Aorta (tissue), 5 donors: ENCODE measurements around the gene LEMD2. TPM values are rescaled to one million over a fixed set of nuclear protein-coding genes. Genes with fewer than 3 reads are reported as not detected.

ENCODE experiments used
- ATAC-seq: fragments of 200-7000 bp; cut with Tn5 transposase; one replicate; pipeline ENCODE4 v1.9.1; 2022; ENCODE audit warnings: moderate library complexity; ENCODE audit not compliant: low FRiP score
- DNase-seq, 2 donors: peaks; one replicate each; pipeline ENCODE4 v3.0.0-alpha.2; 2020
- H3K27ac ChIP-seq, 2 donors: one replicate each; pipeline ENCODE4 v1.5.1; 2013; ENCODE audit warnings: low read length in 2 of 2, mild to moderate bottlenecking in 2 of 2, moderate library complexity in 2 of 2, control low read depth in 1 of 2, inconsistent platforms in 1 of 2, low read depth in 1 of 2
- H3K27me3 ChIP-seq, 2 donors: one replicate each; pipeline ENCODE4 v1.6.1; 2013; ENCODE audit warnings: control low read depth in 1 of 2, low read length in 1 of 2, mild to moderate bottlenecking in 1 of 2, moderate library complexity in 1 of 2; ENCODE audit not compliant: insufficient read depth in 2 of 2, control insufficient read depth in 1 of 2
- H3K36me3 ChIP-seq, 2 donors: one replicate each; pipeline ENCODE4 v1.6.1; 2013; ENCODE audit warnings: control low read depth in 1 of 2, low read length in 1 of 2, mild to moderate bottlenecking in 1 of 2; ENCODE audit not compliant: insufficient read depth in 2 of 2, control insufficient read depth in 1 of 2
- H3K4me1 ChIP-seq, 2 donors: one replicate each; pipeline ENCODE4 v1.6.1; 2013; ENCODE audit warnings: low read length in 2 of 2, control low read depth in 1 of 2, mild to moderate bottlenecking in 1 of 2, moderate library complexity in 1 of 2; ENCODE audit not compliant: insufficient read depth in 2 of 2, control insufficient read depth in 1 of 2
- H3K4me3 ChIP-seq, 2 donors: one replicate each; pipeline ENCODE4 v1.5.1; 2013; ENCODE audit warnings: low read length in 2 of 2, control low read depth in 1 of 2, mild to moderate bottlenecking in 1 of 2
- H3K9me3 ChIP-seq: one replicate; pipeline ENCODE4 v1.6.1; 2013; ENCODE audit warnings: mild to moderate bottlenecking, low read length; ENCODE audit not compliant: control insufficient read depth
- WGBS, 2 donors: extraction: QIAGEN DNeasy Blood & Tissue Kit; methylation state at CpG; one replicate each; pipeline ENCODE4 v1.1.7; 2013; 5-methylcytosine and 5-hydroxymethylcytosine counted together
- intact Hi-C, 2 donors: fragments of 100-400 bp; cut with DNase I; formaldehyde crosslinking; loops; one replicate each; pipeline versions ENCODE4 v1.14.2 to v1.15.0; 2022
- polyA plus RNA-seq, 2 donors: library from polyadenylated mRNA; stranded (reverse); fragments of 200-250 nt; gene quantifications; one replicate each; pipeline ENCODE4 v1.2.3, GENCODE V29; 2013
- total RNA-seq, 2 donors: library from RNA; stranded (reverse); fragmentation: NEBNext Ultra II Directional; extraction: Animal tissue kit (Norgen Biotek cat#: 25700); gene quantifications; one replicate each; pipeline ENCODE4 v1.2.1, GENCODE V29; 2021
- donor health status: healthy with polysubstance abuse.
- donor health status: Bipolar disorder and iron deficiency.
- donor health status: DM: no; HTN: no; CAD: no.
- donor health status: DM: no; HTN: no; CAD: no.
- donor health status: DM: yes; HTN: yes; CAD: no.

The LEMD2 gene
- total and polyA plus RNA-seq, 4 donors, result 19.4 to 85.6 (median 53.2) TPM

- WGBS, 2 donors, result 52 to 56% methylated on average over 15 to 16 of the region's 16 CpGs
- Histone ChIP-seq H3K36me3 (no peaks in the 10 kb centered on the region), H3K27me3 (no peaks in the 10 kb centered on the region), H3K4me3 (no peak overlapping the region), H3K9me3 (peaks cover 1% of the 10 kb centered on the region), H3K4me1 (no peaks in the 10 kb centered on the region), H3K27ac (no peak overlapping the region)
- intact Hi-C loops, result no loop called here
- no peak for ATAC-seq
- peak in 1 of 2 donors; percentile 59 for DNase-seq
These were observed 24.4 kb upstream of the LEMD2 start for GRCh38 chr6:33813246-33813904.

GRCh38 chr6:33812669-33813068, 23.7 kb upstream of the LEMD2 start:
- Histone ChIP-seq H3K27me3 (no peaks in the 10 kb centered on the region), H3K4me3 (no peak overlapping the region), H3K27ac (no peak overlapping the region), H3K4me1 (no peaks in the 10 kb centered on the region), H3K9me3 (peaks cover 1% of the 10 kb centered on the region), H3K36me3 (no peaks in the 10 kb centered on the region)
- DNase-seq, result peak in 1 of 2 donors; percentile 80
- 2 to 4% methylated on average over 11 of the region's 11 CpGs for WGBS, 2 donors
- ATAC-seq, result no peak
- intact Hi-C loops, result no loop called here

GRCh38 chr6:33809594-33809993, 20.7 kb upstream of the LEMD2 start:
- Histone ChIP-seq H3K27ac (no peak overlapping the region), H3K27me3 (no peaks in the 10 kb centered on the region), H3K9me3 (peaks cover 1% of the 10 kb centered on the region), H3K36me3 (no peaks in the 10 kb centered on the region), H3K4me3 (no peak overlapping the region), H3K4me1 (no peaks in the 10 kb centered on the region)
- peak in 1 of 2 donors; percentile 48 for DNase-seq
- 9 to 22% methylated on average over 2 of the region's 2 CpGs for WGBS, 2 donors
- ATAC-seq, result no peak
- intact Hi-C loops, result no loop called here

GRCh38 chr6:33808641-33809180, 19.8 kb upstream of the LEMD2 start:
- H3K27me3 ChIP-seq, result no peaks in the 10 kb centered on the region
- intact Hi-C loops, result no loop called here
- H3K27ac ChIP-seq, result no peak overlapping the region
- H3K4me3 ChIP-seq, result no peak overlapping the region
- DNase-seq (no peak), ATAC-seq (no peak)
- H3K36me3 ChIP-seq, result no peaks in the 10 kb centered on the region
- H3K4me1 ChIP-seq, result no peaks in the 10 kb centered on the region
- peaks cover 1% of the 10 kb centered on the region for H3K9me3 ChIP-seq
- WGBS, 2 donors, result 27 to 31% methylated on average over 8 of the region's 8 CpGs

- H3K27ac ChIP-seq, result no peak overlapping the region
- intact Hi-C loops, result no loop called here
- no peaks in the 10 kb centered on the region for H3K27me3 ChIP-seq
- H3K4me1 ChIP-seq, result no peaks in the 10 kb centered on the region
- H3K9me3 ChIP-seq, result peaks cover 1% of the 10 kb centered on the region
- DNase-seq, result peak in 1 of 2 donors; percentile 12
- no peak overlapping the region for H3K4me3 ChIP-seq
- no peak for ATAC-seq
- H3K36me3 ChIP-seq, result no peaks in the 10 kb centered on the region
- WGBS, 2 donors, result 46 to 53% methylated on average over 6 of the region's 6 CpGs
These were observed 18.7 kb upstream of the LEMD2 start for GRCh38 chr6:33807606-33808005.

GRCh38 chr6:33806841-33807240, 17.9 kb upstream of the LEMD2 start:
- Histone ChIP-seq H3K36me3 (no peaks in the 10 kb centered on the region), H3K27ac (no peak overlapping the region), H3K9me3 (peaks cover 1% of the 10 kb centered on the region), H3K4me1 (no peaks in the 10 kb centered on the region), H3K27me3 (no peaks in the 10 kb centered on the region), H3K4me3 (no peak overlapping the region)
- no peak for ATAC-seq
- 73 to 76% methylated on average over 9 of the region's 9 CpGs for WGBS, 2 donors
- intact Hi-C loops, result no loop called here
- DNase-seq, result peak in 1 of 2 donors; percentile 51

- DNase-seq (no peak), ATAC-seq (no peak)
- Histone ChIP-seq H3K27me3 (no peaks in the 10 kb centered on the region), H3K4me1 (no peaks in the 10 kb centered on the region), H3K9me3 (no peaks in the 10 kb centered on the region), H3K4me3 (no peak within 1 kb of the TSS), H3K27ac (no peak within 1 kb of the TSS), H3K36me3 (no peaks in the 10 kb centered on the region)
- intact Hi-C loops, result no loop called here
- WGBS, 2 donors, result 78 to 81% methylated on average over 14 of the region's 14 CpGs
These were observed 14.7 kb upstream of the LEMD2 start, which contains the start of gene MLN for GRCh38 chr6:33803571-33804053. Gene MLN, minus strand, starts transcription at chr6:33804003. Its CDS starts 2,840 bp downstream, at chr6:33801163.

- Histone ChIP-seq H3K4me1 (no peaks in the 10 kb centered on the region), H3K9me3 (no peaks in the 10 kb centered on the region), H3K27ac (no peak overlapping the region), H3K4me3 (no peak overlapping the region), H3K36me3 (no peaks in the 10 kb centered on the region), H3K27me3 (no peaks in the 10 kb centered on the region)
- 62 to 65% methylated on average over 14 of the region's 14 CpGs for WGBS, 2 donors
- ATAC-seq (no peak), DNase-seq (no peak)
- intact Hi-C loops, result no loop called here
These were observed 13.4 kb upstream of the LEMD2 start for GRCh38 chr6:33802186-33802958.
